Stimulated activated naive CD4-positive, alpha-beta T cell treated with Interleukin-2 at 50 U/mL for 16 hours (primary cell): ENCODE data around the gene SGIP1.
A peak's percentile ranks its signal among the peaks of the same experiment; 100 is the strongest.
"Not testable (repeated sequence)": the region's sequence is repeated elsewhere in the genome, so short reads cannot be mapped to it uniquely, and the experiment has no call there.

ENCODE experiments used
- DNase-seq: peaks from one replicate; lab custom pipeline; 2025; lab: John Stamatoyannopoulos, UW

The SGIP1 gene

GRCh38 chr1:66768965-66769364 is 235.0 kb downstream of the SGIP1 start:
- no peak for DNase-seq

GRCh38 chr1:66769512-66770229 is 235.7 kb downstream of the SGIP1 start:
- DNase-seq, result no peak

- DNase-seq, result no peak
Observed at GRCh38 chr1:66770240-66770639, 236.3 kb downstream of the SGIP1 start.

- no peak for DNase-seq
Observed at GRCh38 chr1:66770694-66771093, 236.7 kb downstream of the SGIP1 start.

- no peak for DNase-seq
Observed at GRCh38 chr1:66773227-66773626, 239.3 kb downstream of the SGIP1 start.

GRCh38 chr1:66774438-66774837 is 240.5 kb downstream of the SGIP1 start:
- DNase-seq, result no peak

- DNase-seq, result no peak
Observed at GRCh38 chr1:66775646-66776045, 241.7 kb downstream of the SGIP1 start.

- no peak for DNase-seq
Observed at GRCh38 chr1:66777831-66778230, 243.9 kb downstream of the SGIP1 start.

- DNase-seq, result no peak
Observed at GRCh38 chr1:66778266-66778665, 244.3 kb downstream of the SGIP1 start.

- no peak for DNase-seq
Observed at GRCh38 chr1:66778969-66779368, 245.0 kb downstream of the SGIP1 start.

GRCh38 chr1:66779475-66780078 is 245.6 kb downstream of the SGIP1 start:
- no peak for DNase-seq

GRCh38 chr1:66785800-66786199 is 251.8 kb downstream of the SGIP1 start:
- not testable (repeated sequence) for DNase-seq

GRCh38 chr1:66787641-66788040 is 253.7 kb downstream of the SGIP1 start:
- DNase-seq, result no peak

- DNase-seq, result peak; percentile 57
Observed at GRCh38 chr1:66788231-66788939, 254.4 kb downstream of the SGIP1 start.

GRCh38 chr1:66791621-66792610 is 258.0 kb downstream of the SGIP1 start:
- DNase-seq, result no peak

GRCh38 chr1:66795839-66796238 is 261.9 kb downstream of the SGIP1 start:
- not testable (repeated sequence) for DNase-seq
